ENCODE data around the gene PLSCR1.
A peak's percentile ranks its signal among the peaks of the same experiment; 100 is the strongest.

PLSCR1 gene

DNA sequence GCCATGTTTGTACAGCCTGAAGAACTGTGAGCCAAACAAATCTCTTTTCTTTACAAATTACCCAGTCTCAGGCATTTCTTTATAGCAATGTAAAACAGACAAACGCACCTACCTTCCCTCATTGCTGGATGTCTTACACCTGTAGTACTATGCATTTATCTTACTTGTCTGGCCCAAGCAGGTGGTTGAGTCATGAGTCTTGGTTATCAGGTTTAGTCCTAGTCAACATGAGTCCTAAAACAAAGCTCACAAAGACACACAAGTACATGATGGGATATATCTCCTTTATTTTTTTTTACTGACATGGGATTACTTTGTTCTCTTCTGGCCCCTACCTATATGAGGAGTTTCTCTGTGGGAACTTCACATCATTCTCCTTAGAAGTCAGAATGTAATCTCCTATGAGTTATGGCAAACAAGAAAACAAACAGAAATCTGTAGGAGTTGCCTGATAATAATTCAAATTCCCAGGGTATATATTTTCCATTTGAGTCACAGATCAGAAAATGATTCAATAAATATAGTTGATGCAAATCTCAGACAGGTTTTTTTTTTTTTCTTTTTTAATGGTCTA, 41.4 kb downstream of the PLSCR1 start:
- H3K9ac ChIP-seq (ENCODE audit: low read length) = no peak overlapping the region
- no peak overlapping the region for H2AK5ac ChIP-seq (ENCODE audit: low read length, severe bottlenecking)
- no peaks in the 10 kb centered on the region for H3K27me3 ChIP-seq (ENCODE audit: control insufficient read depth in 1 of 2, insufficient read depth in 1 of 2, low read length in 2 of 2)
- no peak overlapping the region for H2BK120ac ChIP-seq (ENCODE audit: low read depth, low read length)
- no peak overlapping the region for H3K14ac ChIP-seq (ENCODE audit: low read length in 2 of 2)
- no peaks in the 10 kb centered on the region for H3K36me3 ChIP-seq (ENCODE audit: control insufficient read depth in 1 of 2, insufficient read depth in 2 of 2, low read depth in 1 of 2, low read length in 2 of 2)
- no peaks in the 10 kb centered on the region for H3K9me3 ChIP-seq (ENCODE audit: control insufficient read depth, low read length)
- no peak overlapping the region for H3K23ac ChIP-seq (ENCODE audit: low read length in 2 of 2)
- H4K8ac ChIP-seq (ENCODE audit: low read length) = no peak overlapping the region
- no peak overlapping the region for H3K4me3 ChIP-seq (ENCODE audit: insufficient read depth in 1 of 2, low read depth in 1 of 2, low read length in 2 of 2)
- no peak overlapping the region for H3K4me2 ChIP-seq (ENCODE audit: low read length, poor library complexity, severe bottlenecking)
- H3K18ac ChIP-seq (ENCODE audit: low read depth in 1 of 2, low read length in 2 of 2) = peak overlapping the region in 1 of 2 experiments; percentile 30
- no peak overlapping the region for H3K4ac ChIP-seq (ENCODE audit: low read depth in 1 of 2, low read length in 2 of 2)
- no peak overlapping the region for H2BK15ac ChIP-seq (ENCODE audit: low read depth, poor library complexity, severe bottlenecking)
- no peak overlapping the region for H4K91ac ChIP-seq (ENCODE audit: low read length)
- no peaks in the 10 kb centered on the region for H3K79me1 ChIP-seq (replicated peaks; ENCODE audit: low read length, poor library complexity, severe bottlenecking)
- H2BK12ac ChIP-seq (ENCODE audit: low read length in 2 of 2) = peak overlapping the region; percentile 47 to 76
- peaks cover 8% of the 10 kb centered on the region for H3K4me1 ChIP-seq (ENCODE audit: control insufficient read depth, insufficient read depth, low read depth, low read length)
- WGBS = 100% methylated on average over 1 of the region's 1 CpG
- DNase-seq = no peak
- no peak overlapping the region for H2AFZ ChIP-seq (ENCODE audit: low read depth, low read length)
- peak overlapping the region; percentile 87 for H3K27ac ChIP-seq (ENCODE audit: low read length, poor library complexity, severe bottlenecking)
- no peak overlapping the region for H2BK5ac ChIP-seq (ENCODE audit: low read depth, low read length, poor library complexity, severe bottlenecking)

DNA sequence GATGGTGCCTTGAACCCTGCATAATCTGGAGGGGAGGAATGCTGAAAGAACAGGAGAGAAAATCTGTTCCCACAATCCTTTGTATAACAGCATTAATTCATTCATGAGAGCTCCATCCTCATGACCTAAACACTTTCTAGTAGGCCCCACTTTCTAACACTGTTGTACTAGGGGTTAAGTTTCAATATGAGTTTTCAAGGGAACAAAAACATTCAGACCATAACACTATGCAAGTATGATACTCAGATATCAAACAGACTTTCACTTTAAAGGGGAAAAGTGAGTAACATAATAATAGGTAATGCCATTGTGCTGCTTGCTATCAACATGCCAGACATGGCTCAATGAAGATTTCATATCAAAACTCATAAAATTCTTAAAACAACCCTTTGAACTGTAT, 42.7 kb downstream of the PLSCR1 start:
- H3K79me1 ChIP-seq (replicated peaks; ENCODE audit: low read length, poor library complexity, severe bottlenecking) = no peaks in the 10 kb centered on the region
- no peak overlapping the region for H3K18ac ChIP-seq (ENCODE audit: low read depth in 1 of 2, low read length in 2 of 2)
- H2BK120ac ChIP-seq (ENCODE audit: low read depth, low read length) = no peak overlapping the region
- H4K8ac ChIP-seq (ENCODE audit: low read length) = no peak overlapping the region
- H3K4ac ChIP-seq (ENCODE audit: low read depth in 1 of 2, low read length in 2 of 2) = no peak overlapping the region
- no peaks in the 10 kb centered on the region for H3K36me3 ChIP-seq (ENCODE audit: control insufficient read depth in 1 of 2, insufficient read depth in 2 of 2, low read depth in 1 of 2, low read length in 2 of 2)
- H3K9me3 ChIP-seq (ENCODE audit: control insufficient read depth, low read length) = no peaks in the 10 kb centered on the region
- no peak overlapping the region for H2BK5ac ChIP-seq (ENCODE audit: low read depth, low read length, poor library complexity, severe bottlenecking)
- H3K27me3 ChIP-seq (ENCODE audit: control insufficient read depth in 1 of 2, insufficient read depth in 1 of 2, low read length in 2 of 2) = no peaks in the 10 kb centered on the region
- H3K27ac ChIP-seq (ENCODE audit: low read length, poor library complexity, severe bottlenecking) = no peak overlapping the region
- DNase-seq = no peak
- H3K4me1 ChIP-seq (ENCODE audit: control insufficient read depth, insufficient read depth, low read depth, low read length) = peaks cover 6% of the 10 kb centered on the region
- H3K4me2 ChIP-seq (ENCODE audit: low read length, poor library complexity, severe bottlenecking) = no peak overlapping the region
- no peak overlapping the region for H3K14ac ChIP-seq (ENCODE audit: low read length in 2 of 2)
- H3K23ac ChIP-seq (ENCODE audit: low read length in 2 of 2) = no peak overlapping the region
- no peak overlapping the region for H4K91ac ChIP-seq (ENCODE audit: low read length)
- H3K4me3 ChIP-seq (ENCODE audit: insufficient read depth in 1 of 2, low read depth in 1 of 2, low read length in 2 of 2) = no peak overlapping the region
- no peak overlapping the region for H2BK12ac ChIP-seq (ENCODE audit: low read length in 2 of 2)
- no peak overlapping the region for H3K9ac ChIP-seq (ENCODE audit: low read length)
- no peak overlapping the region for H2AFZ ChIP-seq (ENCODE audit: low read depth, low read length)
- H2BK15ac ChIP-seq (ENCODE audit: low read depth, poor library complexity, severe bottlenecking) = no peak overlapping the region
- H2AK5ac ChIP-seq (ENCODE audit: low read length, severe bottlenecking) = no peak overlapping the region

DNA sequence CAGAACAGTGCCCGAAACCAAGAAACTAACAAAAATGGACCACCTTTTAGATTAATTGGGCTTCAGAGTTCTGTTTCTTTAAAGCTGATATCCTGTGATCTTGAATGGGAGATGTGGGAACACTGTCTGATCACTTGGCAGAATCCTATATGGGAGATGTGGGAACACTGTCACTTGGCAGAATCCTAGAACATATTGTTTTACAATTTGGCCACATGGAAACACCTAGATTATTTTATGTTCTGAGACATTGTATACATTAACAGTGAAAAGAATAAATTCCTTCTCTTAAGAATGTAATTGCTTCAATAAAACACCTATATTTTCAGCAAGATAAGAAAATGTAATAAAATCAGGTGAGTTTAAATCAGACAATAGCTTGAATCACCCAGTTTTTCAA, 44.7 kb downstream of the PLSCR1 start:
- Histone ChIP-seq H3K27me3 (ENCODE audit: control insufficient read depth in 1 of 2, insufficient read depth in 1 of 2, low read length in 2 of 2) (no peaks in the 10 kb centered on the region), H3K23ac (ENCODE audit: low read length in 2 of 2) (no peak overlapping the region), H3K79me1 (replicated peaks; ENCODE audit: low read length, poor library complexity, severe bottlenecking) (no peaks in the 10 kb centered on the region), H3K4me2 (ENCODE audit: low read length, poor library complexity, severe bottlenecking) (no peak overlapping the region), H3K4me3 (ENCODE audit: insufficient read depth in 1 of 2, low read depth in 1 of 2, low read length in 2 of 2) (no peak overlapping the region), H3K14ac (ENCODE audit: low read length in 2 of 2) (no peak overlapping the region), H3K4ac (ENCODE audit: low read depth in 1 of 2, low read length in 2 of 2) (no peak overlapping the region), H2BK15ac (ENCODE audit: low read depth, poor library complexity, severe bottlenecking) (no peak overlapping the region), H4K91ac (ENCODE audit: low read length) (no peak overlapping the region), H2AK5ac (ENCODE audit: low read length, severe bottlenecking) (no peak overlapping the region), H3K9me3 (ENCODE audit: control insufficient read depth, low read length) (no peaks in the 10 kb centered on the region), H2BK120ac (ENCODE audit: low read depth, low read length) (no peak overlapping the region), H4K8ac (ENCODE audit: low read length) (no peak overlapping the region), H3K4me1 (ENCODE audit: control insufficient read depth, insufficient read depth, low read depth, low read length) (peaks cover 6% of the 10 kb centered on the region), H3K36me3 (ENCODE audit: control insufficient read depth in 1 of 2, insufficient read depth in 2 of 2, low read depth in 1 of 2, low read length in 2 of 2) (no peaks in the 10 kb centered on the region), H2BK12ac (ENCODE audit: low read length in 2 of 2) (no peak overlapping the region), H3K9ac (ENCODE audit: low read length) (no peak overlapping the region), H3K27ac (ENCODE audit: low read length, poor library complexity, severe bottlenecking) (no peak overlapping the region), H2AFZ (ENCODE audit: low read depth, low read length) (no peak overlapping the region), H2BK5ac (ENCODE audit: low read depth, low read length, poor library complexity, severe bottlenecking) (no peak overlapping the region), H3K18ac (ENCODE audit: low read depth in 1 of 2, low read length in 2 of 2) (no peak overlapping the region)
- no peak for DNase-seq
- no CpG with 5 or more reads among the region's 1 CpG for WGBS

DNA sequence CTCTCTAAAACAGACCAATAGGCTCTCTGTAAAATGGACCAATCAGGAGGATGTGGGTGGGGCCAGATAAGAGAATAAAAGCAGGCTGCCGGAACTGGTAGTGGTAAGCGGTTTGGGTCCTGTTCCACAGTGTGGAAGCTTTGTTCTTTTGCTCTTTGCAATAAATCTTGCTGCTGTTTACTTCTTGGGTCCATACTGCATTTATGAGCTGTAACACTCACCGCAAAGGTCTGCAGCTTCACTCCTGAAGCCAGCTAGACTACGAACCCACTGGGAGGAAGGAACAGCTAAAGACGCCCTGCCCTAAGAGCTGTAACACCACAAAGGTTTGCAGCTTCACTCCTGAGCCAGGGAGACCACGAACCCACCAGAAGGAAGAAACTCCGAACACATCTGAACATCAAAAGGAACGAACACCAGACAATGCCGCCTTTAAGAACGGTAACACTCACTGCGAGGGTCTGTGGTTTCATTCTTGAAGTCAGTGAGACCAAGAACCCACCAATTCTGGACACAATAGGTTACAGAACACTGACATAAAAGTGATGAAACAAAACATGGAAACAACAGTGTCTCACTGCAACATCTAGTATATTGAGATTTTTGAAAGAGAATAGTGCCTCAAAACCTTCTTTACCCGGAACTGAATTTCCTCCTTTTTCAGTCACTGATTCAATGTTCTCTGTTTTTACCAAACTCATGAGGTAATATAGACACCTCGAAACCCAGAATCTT, 46.2 kb downstream of the PLSCR1 start:
- WGBS = 94% methylated on average over 12 of the region's 13 CpGs
- H3K9me3 ChIP-seq (ENCODE audit: control insufficient read depth, low read length) = no peaks in the 10 kb centered on the region
- H3K18ac ChIP-seq (ENCODE audit: low read depth in 1 of 2, low read length in 2 of 2) = no peak overlapping the region
- no peak overlapping the region for H3K4me2 ChIP-seq (ENCODE audit: low read length, poor library complexity, severe bottlenecking)
- no peak overlapping the region for H2AK5ac ChIP-seq (ENCODE audit: low read length, severe bottlenecking)
- peaks cover 2% of the 10 kb centered on the region for H3K4me1 ChIP-seq (ENCODE audit: control insufficient read depth, insufficient read depth, low read depth, low read length)
- no peaks in the 10 kb centered on the region for H3K36me3 ChIP-seq (ENCODE audit: control insufficient read depth in 1 of 2, insufficient read depth in 2 of 2, low read depth in 1 of 2, low read length in 2 of 2)
- no peak for DNase-seq
- H3K14ac ChIP-seq (ENCODE audit: low read length in 2 of 2) = no peak overlapping the region
- H3K27me3 ChIP-seq (ENCODE audit: control insufficient read depth in 1 of 2, insufficient read depth in 1 of 2, low read length in 2 of 2) = no peaks in the 10 kb centered on the region
- no peak overlapping the region for H4K8ac ChIP-seq (ENCODE audit: low read length)
- H2BK12ac ChIP-seq (ENCODE audit: low read length in 2 of 2) = no peak overlapping the region
- H4K91ac ChIP-seq (ENCODE audit: low read length) = no peak overlapping the region
- H3K23ac ChIP-seq (ENCODE audit: low read length in 2 of 2) = no peak overlapping the region
- H2BK5ac ChIP-seq (ENCODE audit: low read depth, low read length, poor library complexity, severe bottlenecking) = no peak overlapping the region
- H2AFZ ChIP-seq (ENCODE audit: low read depth, low read length) = no peak overlapping the region
- H2BK120ac ChIP-seq (ENCODE audit: low read depth, low read length) = no peak overlapping the region
- H3K9ac ChIP-seq (ENCODE audit: low read length) = no peak overlapping the region
- no peak overlapping the region for H3K27ac ChIP-seq (ENCODE audit: low read length, poor library complexity, severe bottlenecking)
- H3K79me1 ChIP-seq (replicated peaks; ENCODE audit: low read length, poor library complexity, severe bottlenecking) = no peaks in the 10 kb centered on the region
- no peak overlapping the region for H3K4me3 ChIP-seq (ENCODE audit: insufficient read depth in 1 of 2, low read depth in 1 of 2, low read length in 2 of 2)
- H3K4ac ChIP-seq (ENCODE audit: low read depth in 1 of 2, low read length in 2 of 2) = no peak overlapping the region
- H2BK15ac ChIP-seq (ENCODE audit: low read depth, poor library complexity, severe bottlenecking) = no peak overlapping the region
